Measurements from ENCODE around the gene CREB3L1.

CREB3L1 gene

GRCh38 chr11:46341454-46341853 is 64.0 kb downstream of the CREB3L1 start:
- H3K27ac ChIP-seq = peak overlapping the region; percentile 100

GRCh38 chr11:46342239-46342638 is 64.8 kb downstream of the CREB3L1 start:
- peak overlapping the region; percentile 100 for H3K27ac ChIP-seq
- no peak for TF ChIP-seq CTCF (IDR thresholded peaks at IDR 0.05)
- TF ChIP-seq ZFX (IDR thresholded peaks at IDR 0.05; ENCODE audit: borderline replicate concordance) = no peak

More at GRCh38 chr11:46341454-46341853, 64.0 kb downstream of the CREB3L1 start:
- no peak for TF ChIP-seq ZFX (IDR thresholded peaks at IDR 0.05; ENCODE audit: borderline replicate concordance)
- no peak for TF ChIP-seq CTCF (IDR thresholded peaks at IDR 0.05)

GRCh38 chr11:46343520-46343919 is 66.1 kb downstream of the CREB3L1 start:
- peak overlapping the region; percentile 100 for H3K27ac ChIP-seq
- TF ChIP-seq CTCF (IDR thresholded peaks at IDR 0.05) (no peak), ZFX (IDR thresholded peaks at IDR 0.05; ENCODE audit: borderline replicate concordance) (no peak)

- H3K27ac ChIP-seq = peak overlapping the region; percentile 100
- TF ChIP-seq ZFX (IDR thresholded peaks at IDR 0.05; ENCODE audit: borderline replicate concordance) (no peak), CTCF (IDR thresholded peaks at IDR 0.05) (no peak)
Observed at GRCh38 chr11:46345131-46345597, 67.7 kb downstream of the CREB3L1 start.

- H3K27ac ChIP-seq = no peak overlapping the region
- TF ChIP-seq ZFX (IDR thresholded peaks at IDR 0.05; ENCODE audit: borderline replicate concordance) (no peak), CTCF (IDR thresholded peaks at IDR 0.05) (no peak)
Observed at GRCh38 chr11:46345881-46346484, 68.5 kb downstream of the CREB3L1 start.

GRCh38 chr11:46346886-46347636 is 69.6 kb downstream of the CREB3L1 start, which contains the start of gene DGKZ:
DGKZ (plus strand) TSS chr11:46347463; CDS start chr11:46347660, 197 bp downstream.
- peak within 1 kb of the TSS; percentile 68 for H3K27ac ChIP-seq

More at GRCh38 chr11:46346886-46347636, 69.6 kb downstream of the CREB3L1 start, which contains the start of gene DGKZ:
- no peak for TF ChIP-seq ZFX (IDR thresholded peaks at IDR 0.05; ENCODE audit: borderline replicate concordance)
- TF ChIP-seq CTCF (IDR thresholded peaks at IDR 0.05) = peak; percentile 99

Data from 22Rv1 (cell line).